CD14-positive monocyte (primary cell): ENCODE results near the gene NR3C1. TPM values are rescaled to one million over a fixed set of nuclear protein-coding genes. Genes with fewer than 3 reads are reported as not detected.

Experiments
- DNase-seq, 3 donors: peaks; one replicate each; pipeline ENCODE4 v3.0.0-alpha.2; 2011 to 2022
- H2AFZ ChIP-seq: 2 replicates; pipeline ENCODE4 v1.6.0; 2012; ENCODE audit warnings: mild to moderate bottlenecking, low read depth, low read length, inconsistent platforms; ENCODE audit not compliant: insufficient read depth, poor library complexity, severe bottlenecking
- H3K27ac ChIP-seq, 2 donors: 1 replicate in 1 of 2; 2 replicates in 1 of 2; pipeline ENCODE4 v1.5.1; 2012 to 2013; ENCODE audit warnings: low read length in 2 of 2, control low read depth in 1 of 2, inconsistent platforms in 1 of 2, low read depth in 1 of 2, mild to moderate bottlenecking in 1 of 2
- H3K27me3 ChIP-seq, 2 donors: one replicate each; pipeline versions ENCODE4 v1.6.0 to v1.6.1; 2011 to 2013; ENCODE audit warnings: low read length in 2 of 2; ENCODE audit not compliant: control insufficient read depth in 2 of 2, insufficient read depth in 2 of 2
- H3K36me3 ChIP-seq, 2 donors: replicated peaks in 1 of 2; 1 replicate in 1 of 2; 2 replicates in 1 of 2; pipeline versions ENCODE4 v1.5.1 to v1.6.1; 2012 to 2013; ENCODE audit warnings: low read length in 2 of 2, control low read depth in 1 of 2, inconsistent platforms in 1 of 2, mild to moderate bottlenecking in 1 of 2; ENCODE audit not compliant: insufficient read depth in 2 of 2, control insufficient read depth in 1 of 2
- H3K4me1 ChIP-seq, 2 donors: 1 replicate in 1 of 2; 2 replicates in 1 of 2; pipeline versions ENCODE4 v1.5.1 to v1.6.1; 2012 to 2013; ENCODE audit warnings: low read length in 2 of 2, control low read depth in 1 of 2, inconsistent platforms in 1 of 2, mild to moderate bottlenecking in 1 of 2, moderate library complexity in 1 of 2; ENCODE audit not compliant: insufficient read depth in 2 of 2, control insufficient read depth in 1 of 2
- H3K4me2 ChIP-seq: replicated peaks from 2 replicates; pipeline ENCODE3; 2012; ENCODE audit warnings: low read length, moderate library complexity, mild to moderate bottlenecking; ENCODE audit not compliant: poor library complexity, severe bottlenecking; ENCODE audit errors: extremely low read depth
- H3K4me3 ChIP-seq, 3 experiments: fragments of 200-600 bp in 1 of 3; sonication (generic) in 1 of 3; replicated peaks in 1 of 3; 1 replicate in 2 of 3; 2 replicates in 1 of 3; pipeline ENCODE4 v1.5.1; 2011 to 2013; ENCODE audit warnings: low read length in 3 of 3, mild to moderate bottlenecking in 3 of 3, control low read depth in 2 of 3, low read depth in 2 of 3, inconsistent platforms in 1 of 3, moderate library complexity in 1 of 3
- H3K79me2 ChIP-seq: 2 replicates; pipeline ENCODE4 v1.6.0; 2012; ENCODE audit warnings: mild to moderate bottlenecking, control low read depth, inconsistent platforms, low read length, moderate library complexity; ENCODE audit not compliant: insufficient read depth
- H3K9ac ChIP-seq: 2 replicates; pipeline ENCODE4 v1.6.0; 2017; ENCODE audit warnings: low read length, mild to moderate bottlenecking; ENCODE audit not compliant: insufficient read depth, poor library complexity, severe bottlenecking
- H3K9me3 ChIP-seq, 2 donors: replicated peaks in 1 of 2; 1 replicate in 1 of 2; 2 replicates in 1 of 2; pipeline versions ENCODE4 v1.5.1 to v1.6.1; 2012 to 2013; ENCODE audit warnings: low read length in 2 of 2, control low read depth in 1 of 2; ENCODE audit not compliant: control insufficient read depth in 1 of 2, insufficient read depth in 1 of 2
- H4K20me1 ChIP-seq: 2 replicates; pipeline ENCODE4 v1.6.0; 2012; ENCODE audit warnings: mild to moderate bottlenecking, low read length, control low read depth, moderate library complexity; ENCODE audit not compliant: insufficient read depth
- H3K27ac Mint-ChIP-seq, 7 donors: one replicate each; pipeline ENCODE4 v1.8.0; 2020; ENCODE audit warnings: mild to moderate bottlenecking in 7 of 7, mixed read lengths in 7 of 7, moderate library complexity in 6 of 7, inconsistent platforms in 2 of 7
- H3K27me3 Mint-ChIP-seq, 3 donors: one replicate each; pipeline ENCODE4 v1.8.0; 2021 to 2022; ENCODE audit warnings: low read depth in 3 of 3, mild to moderate bottlenecking in 3 of 3, mixed read lengths in 3 of 3, moderate library complexity in 3 of 3, inconsistent platforms in 1 of 3
- H3K36me3 Mint-ChIP-seq, 2 donors: one replicate each; pipeline ENCODE4 v1.8.0; 2020; ENCODE audit warnings: mixed read lengths in 2 of 2, inconsistent platforms in 1 of 2, mild to moderate bottlenecking in 1 of 2
- H3K4me1 Mint-ChIP-seq: one replicate; pipeline ENCODE4 v1.8.0; 2020; ENCODE audit warnings: mild to moderate bottlenecking, mixed read lengths
- H3K4me3 Mint-ChIP-seq, 2 donors: one replicate each; pipeline ENCODE4 v1.8.0; 2020; ENCODE audit warnings: mild to moderate bottlenecking in 2 of 2, mixed read lengths in 2 of 2, moderate library complexity in 1 of 2
- H3K9me3 Mint-ChIP-seq, 7 donors: one replicate each; pipeline ENCODE4 v1.8.0; 2020 to 2022; ENCODE audit warnings: mixed read lengths in 7 of 7, mild to moderate bottlenecking in 6 of 7, moderate library complexity in 6 of 7, inconsistent platforms in 2 of 7
- CTCF ChIP-seq: fragments of 200-600 bp; IDR thresholded peaks from one replicate; pipeline ENCODE4 v1.8.0; 2022; ENCODE audit warnings: antibody characterized with exemption, mild to moderate bottlenecking
- WGBS: methylation state at CpG from one replicate; pipeline ENCODE4 v1.1.5; 2013; ENCODE audit warnings: missing lambda C conversion rate; ENCODE audit not compliant: insufficient coverage; 5-methylcytosine and 5-hydroxymethylcytosine counted together
- intact Hi-C, 2 donors: fragments of 100-400 bp; cut with micrococcal nuclease; formaldehyde crosslinking; loops; one replicate each; pipeline versions ENCODE4 v1.15.0 to v1.15.1; 2023
- polyA plus RNA-seq, 3 donors: library from polyadenylated mRNA; depleted of rRNA in 1 of 3; unstranded in 2 of 3; stranded (reverse) in 1 of 3; fragments of 300-500 nt in 2 of 3; fragments of >200 nt in 1 of 3; fragmentation: Illumina TruSeq in 2 of 3; gene quantifications; 1 replicate in 2 of 3; 2 replicates in 1 of 3; pipeline ENCODE4 v1.2.3, GENCODE V29; 2012 to 2021
- small RNA-seq: library from RNA; depleted of rRNA; stranded (forward); fragments of <200 nt; gene quantifications from one replicate; pipeline ENCODE3, GENCODE V24; 2012; ENCODE audit warnings: low read depth; ENCODE audit not compliant: insufficient read length

NR3C1 gene
- polyA plus RNA-seq, 3 donors, result 25.4 to 82.8 (median 75.1) TPM

GRCh38 chr5:143229426-143229895 is 174.0 kb downstream of the NR3C1 start:
- Mint-ChIP-seq H3K4me1 (peaks cover 18% of the 10 kb centered on the region), H3K4me3 (no peak overlapping the region), H3K36me3 (peaks cover 6 to 18% of the 10 kb centered on the region in 2 donors), H3K27ac (peak overlapping the region in 1 of 7 donors; percentile 65), H3K27me3 (no peaks in the 10 kb centered on the region), H3K9me3 (no peaks in the 10 kb centered on the region)
- Histone ChIP-seq H2AFZ (no peak overlapping the region), H3K27me3 (no peaks in the 10 kb centered on the region), H4K20me1 (peaks cover 11% of the 10 kb centered on the region), H3K4me2 (no peak overlapping the region), H3K36me3 (peaks cover 5 to 15% of the 10 kb centered on the region in 2 donors), H3K79me2 (no peaks in the 10 kb centered on the region), H3K4me1 (peaks cover 0 to 7% of the 10 kb centered on the region in 2 donors), H3K9me3 (no peaks in the 10 kb centered on the region), H3K9ac (no peak overlapping the region), H3K4me3 (no peak overlapping the region), H3K27ac (no peak overlapping the region)
- intact Hi-C loops, result no loop called here
- WGBS, result 93% methylated on average over 3 of the region's 8 CpGs
- DNase-seq, result no peak
- TF ChIP-seq CTCF, result no peak

- Mint-ChIP-seq H3K4me3 (no peak overlapping the region), H3K27me3 (no peaks in the 10 kb centered on the region), H3K9me3 (no peaks in the 10 kb centered on the region), H3K27ac (no peak overlapping the region), H3K4me1 (peaks cover 18% of the 10 kb centered on the region), H3K36me3 (peaks cover 13 to 25% of the 10 kb centered on the region in 2 donors)
- no peak overlapping the region for H3K9ac ChIP-seq
- H2AFZ ChIP-seq, result no peak overlapping the region
- no peaks in the 10 kb centered on the region for H3K27me3 ChIP-seq
- H3K4me3 ChIP-seq, result no peak overlapping the region
- intact Hi-C loops, result no loop called here
- no peaks in the 10 kb centered on the region for H3K9me3 ChIP-seq
- peaks cover 0 to 7% of the 10 kb centered on the region in 2 donors for H3K4me1 ChIP-seq
- 100% methylated on average over 1 of the region's 8 CpGs for WGBS
- DNase-seq, result no peak
- H3K79me2 ChIP-seq, result no peaks in the 10 kb centered on the region
- H4K20me1 ChIP-seq, result peaks cover 13% of the 10 kb centered on the region
- no peak overlapping the region for H3K27ac ChIP-seq
- peaks cover 10 to 22% of the 10 kb centered on the region in 2 donors for H3K36me3 ChIP-seq
- H3K4me2 ChIP-seq, result no peak overlapping the region
- TF ChIP-seq CTCF, result no peak
These were observed 174.7 kb downstream of the NR3C1 start for GRCh38 chr5:143228597-143229293.

Small RNA genes lying within 50 kb of the gene (small RNA-seq; reads per million reads assigned to genes)
- not detected for gene AC091925.2
